CD4-positive, alpha-beta T cell treated with Interleukin-2 at 100 ng/mL for 4 hours (primary cell): ENCODE measurements around the gene PIWIL1.

Experiments used
- DNase-seq: peaks from one replicate; pipeline ENCODE4 v3.0.0-alpha.2; 2020; ENCODE audit warnings: low spot score

Gene PIWIL1

GRCh38 chr12:130337488-130338303 is at the start of gene PIWIL1:
Gene PIWIL1 (plus strand): TSS chr12:130337887. CDS start chr12:130342592, 4,705 bp downstream.
- no peak for DNase-seq

DNA sequence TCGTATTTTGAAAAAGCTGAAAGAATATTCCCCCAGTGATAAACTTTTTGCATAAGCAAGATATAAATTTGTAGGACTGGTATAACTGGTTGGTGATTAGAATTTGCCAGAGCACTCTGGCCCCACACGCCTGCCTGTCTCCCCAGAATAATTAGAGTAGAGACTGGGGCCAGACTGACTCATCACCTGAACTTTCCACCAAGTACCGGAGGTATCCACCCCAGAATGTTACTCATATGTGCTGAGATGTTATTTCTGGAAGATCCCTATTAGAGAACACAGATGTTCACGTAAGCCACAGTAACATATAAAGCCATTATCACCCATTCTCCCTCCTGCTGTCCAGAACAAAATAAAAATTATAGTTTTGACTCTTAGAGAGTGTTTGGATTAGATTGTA is 49.5 kb upstream of the PIWIL1 start:
- DNase-seq: no peak

DNA sequence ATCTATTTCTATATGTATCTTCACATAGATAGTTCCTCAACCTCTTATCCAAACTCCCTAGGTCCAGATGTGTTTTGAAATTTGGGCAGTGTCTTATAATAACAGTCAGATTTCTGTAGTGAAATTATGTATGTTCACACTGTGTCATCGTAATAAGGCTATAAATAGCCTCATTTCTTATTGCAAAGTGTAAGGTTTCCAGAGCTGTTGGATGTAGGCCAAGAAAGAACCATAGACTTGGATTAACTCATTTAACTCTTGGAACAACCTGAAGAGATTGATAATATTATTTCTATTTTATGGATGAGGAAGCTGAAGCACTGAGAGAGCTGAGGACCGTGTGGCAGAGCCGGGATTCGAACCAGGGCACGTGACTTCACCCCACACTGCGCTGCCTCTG is 49.0 kb upstream of the PIWIL1 start:
- no peak for DNase-seq

- DNase-seq: no peak
Observed at GRCh38 chr12:130290114-130290513, 47.6 kb upstream of the PIWIL1 start.

- no peak for DNase-seq
Observed at GRCh38 chr12:130298322-130299021, 39.2 kb upstream of the PIWIL1 start.

- no peak for DNase-seq
Observed at GRCh38 chr12:130299574-130299973, 38.1 kb upstream of the PIWIL1 start.

- no peak for DNase-seq
Observed at GRCh38 chr12:130300090-130300489, 37.6 kb upstream of the PIWIL1 start.

DNA sequence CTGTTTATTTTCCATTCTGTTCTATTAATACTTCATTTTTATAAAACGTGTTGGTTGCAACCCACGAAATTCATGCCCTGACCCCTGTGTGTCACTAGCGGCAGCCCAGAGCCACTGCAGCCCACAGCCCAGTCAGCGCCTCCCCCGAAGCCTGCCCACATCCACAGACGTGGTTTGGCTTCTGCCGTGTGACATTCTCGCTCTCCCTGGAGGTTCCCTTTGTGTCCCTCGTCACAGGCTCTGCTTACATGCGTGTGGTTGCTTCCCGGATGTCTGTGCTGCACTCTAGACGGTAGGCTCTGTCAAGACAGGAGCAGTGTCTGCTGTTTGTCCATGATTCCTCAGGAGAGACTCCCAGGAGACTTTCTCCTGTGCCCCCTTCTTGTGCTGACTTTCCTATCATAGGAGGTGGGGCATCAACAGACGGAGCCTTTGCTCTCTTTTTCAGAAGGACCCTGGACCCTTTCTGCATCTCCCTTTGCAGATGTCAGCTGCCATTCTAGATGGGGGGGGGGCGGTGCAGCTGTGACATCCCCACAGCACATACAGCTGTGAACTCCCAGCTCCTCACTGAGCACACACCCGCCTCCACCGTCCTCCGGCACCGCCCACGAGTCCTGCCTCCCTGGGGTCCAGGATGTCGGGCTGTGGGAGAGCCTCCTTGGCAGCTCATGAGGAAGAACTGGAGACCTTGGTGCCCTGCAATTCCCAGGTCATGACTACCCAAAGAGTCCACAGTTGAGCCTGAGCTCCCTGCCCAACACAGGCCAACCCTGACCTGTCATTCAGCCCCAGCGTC is 36.8 kb upstream of the PIWIL1 start:
- DNase-seq: no peak

DNA sequence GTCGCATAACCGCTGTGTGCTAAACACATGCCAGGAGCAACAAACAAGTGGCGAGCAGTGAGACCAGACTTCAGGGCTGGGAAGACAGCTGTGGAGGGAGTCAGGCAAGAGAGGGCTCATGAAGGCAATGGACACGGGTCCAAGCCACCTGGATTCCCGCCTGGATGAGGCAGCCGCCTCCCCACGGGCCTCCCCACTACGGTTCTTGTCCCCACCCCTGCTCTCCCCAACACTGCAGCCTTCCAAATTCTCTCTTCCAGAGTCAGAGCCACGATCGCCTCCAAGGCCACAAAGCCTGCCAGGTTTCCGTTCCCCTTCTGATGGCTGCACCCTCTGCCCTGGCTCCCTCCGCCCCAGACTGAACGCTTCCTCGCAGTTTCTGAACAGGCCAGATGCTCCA is 36.1 kb upstream of the PIWIL1 start:
- DNase-seq: no peak

DNA sequence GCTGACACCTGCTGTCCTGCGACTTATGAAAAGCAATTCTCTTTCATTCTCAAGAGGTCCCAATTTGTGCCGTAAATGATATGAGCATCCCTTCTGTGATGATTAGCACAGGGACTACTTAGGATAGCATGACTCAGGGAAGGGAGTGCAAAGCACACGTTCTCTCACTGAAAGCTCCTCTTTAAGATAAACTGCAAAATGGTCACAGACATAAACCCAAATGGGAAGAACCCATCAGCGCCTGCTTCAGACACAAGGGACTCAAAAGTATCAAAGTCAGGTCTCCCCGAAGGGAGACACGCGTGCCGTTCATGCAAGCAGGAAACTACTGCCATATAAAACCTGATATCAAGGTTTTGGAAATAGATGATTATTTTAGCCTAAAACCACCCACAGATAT is 33.9 kb upstream of the PIWIL1 start:
- no peak for DNase-seq

- DNase-seq: no peak
Observed at GRCh38 chr12:130307859-130308258, 29.8 kb upstream of the PIWIL1 start.

DNA sequence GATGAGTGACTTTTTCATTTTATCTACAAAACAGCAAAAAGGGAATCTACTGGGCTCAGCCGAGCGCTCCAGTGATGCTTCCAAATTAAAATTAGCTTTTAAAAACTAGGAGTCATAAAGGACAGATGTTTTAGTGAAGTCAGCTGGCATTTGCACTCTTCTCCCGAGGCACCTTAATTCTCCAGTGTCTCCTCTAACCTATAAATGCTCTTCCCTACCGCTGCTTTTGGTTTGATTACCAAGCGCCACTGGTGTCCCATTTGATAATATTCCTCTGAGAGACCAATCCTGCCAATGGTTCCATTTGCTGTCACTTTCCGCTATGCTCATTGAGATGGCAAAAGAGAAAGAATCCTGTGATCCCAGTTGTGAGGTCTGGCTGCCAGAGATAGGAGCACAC is 29.3 kb upstream of the PIWIL1 start:
- no peak for DNase-seq

DNA sequence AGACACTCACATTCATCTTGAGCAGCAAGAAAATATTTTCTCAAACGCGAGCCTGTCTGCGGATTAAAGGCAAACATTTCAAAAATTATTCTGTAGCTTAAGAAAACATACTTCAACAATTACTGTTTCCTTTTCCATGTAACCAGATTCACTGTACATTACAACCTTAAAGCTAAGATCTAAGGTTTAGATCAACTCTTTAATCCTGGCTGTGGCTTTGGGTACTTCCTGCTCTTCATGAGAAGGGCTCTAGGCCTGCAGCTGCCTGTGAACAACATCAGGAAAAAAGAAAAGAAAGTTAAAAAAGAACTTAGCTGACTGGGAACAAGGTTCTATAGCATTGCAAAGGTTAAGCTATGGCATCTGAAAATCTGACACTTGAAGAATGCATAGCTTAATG is 21.4 kb upstream of the PIWIL1 start:
- DNase-seq: no peak

GRCh38 chr12:130320536-130320935 is 17.2 kb upstream of the PIWIL1 start:
- DNase-seq: no peak

GRCh38 chr12:130322263-130322662 is 15.4 kb upstream of the PIWIL1 start:
- DNase-seq: no peak

GRCh38 chr12:130330685-130331084 is 7.0 kb upstream of the PIWIL1 start:
- no peak for DNase-seq

DNA sequence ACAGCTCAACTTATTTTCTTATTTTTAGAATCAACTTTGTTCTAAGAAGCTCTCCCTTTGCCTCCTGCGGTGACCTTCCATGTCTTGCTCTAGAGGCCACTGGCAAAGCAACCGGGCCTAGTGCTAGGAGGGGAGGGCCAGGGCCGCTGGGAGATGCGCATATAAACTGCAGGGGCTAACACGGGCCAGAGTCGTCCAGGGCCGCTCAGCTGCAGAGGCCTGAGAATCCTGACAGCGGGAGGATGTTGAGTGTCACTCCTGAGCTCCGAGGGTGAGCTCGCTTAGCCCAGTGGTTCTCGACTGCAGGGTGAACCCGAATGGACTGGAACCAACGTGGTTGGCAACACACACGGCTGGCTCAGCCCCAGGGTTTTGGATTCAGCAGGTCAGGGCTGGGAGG is 6.5 kb upstream of the PIWIL1 start:
- no peak for DNase-seq

DNA sequence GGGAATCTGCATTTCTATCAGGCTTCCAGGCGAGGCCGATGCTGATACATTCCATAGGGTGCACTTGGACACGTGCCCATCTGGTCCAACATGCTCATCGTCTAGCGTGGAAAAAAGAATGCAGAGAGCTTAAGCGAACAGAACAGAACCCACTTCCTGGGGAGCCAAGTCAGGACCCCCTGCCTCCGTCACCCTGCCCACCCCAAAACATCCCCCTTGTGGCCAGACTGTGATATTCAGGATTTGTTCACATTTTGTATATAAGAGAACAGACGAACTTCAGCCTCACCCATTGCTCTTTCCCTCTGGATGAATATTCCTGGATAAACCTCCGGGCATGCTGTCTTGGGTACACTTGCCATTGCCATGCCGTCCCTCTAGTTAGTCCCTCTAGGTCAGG is 4.3 kb upstream of the PIWIL1 start:
- no peak for DNase-seq

DNA sequence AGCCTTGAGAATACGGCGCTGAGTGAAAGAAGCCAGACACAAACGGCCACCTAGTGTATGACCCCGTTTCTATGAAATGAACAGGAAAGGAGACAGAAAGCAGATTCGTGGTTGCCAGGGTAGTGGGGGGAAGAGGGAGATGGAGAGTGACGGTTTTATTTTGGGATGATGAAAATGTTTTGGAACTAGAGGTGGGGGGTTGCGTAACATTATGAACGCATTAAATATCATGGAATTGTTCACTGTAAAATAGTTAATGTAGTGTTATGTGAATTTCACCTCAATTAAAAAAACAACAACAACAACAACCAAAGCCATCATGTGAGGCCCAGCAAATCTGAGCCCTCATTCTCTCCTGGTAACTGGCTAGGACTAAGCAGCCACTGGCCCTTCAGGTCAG is 3.3 kb upstream of the PIWIL1 start:
- no peak for DNase-seq

GRCh38 chr12:130334937-130335336 is 2.8 kb upstream of the PIWIL1 start:
- DNase-seq: no peak

DNA sequence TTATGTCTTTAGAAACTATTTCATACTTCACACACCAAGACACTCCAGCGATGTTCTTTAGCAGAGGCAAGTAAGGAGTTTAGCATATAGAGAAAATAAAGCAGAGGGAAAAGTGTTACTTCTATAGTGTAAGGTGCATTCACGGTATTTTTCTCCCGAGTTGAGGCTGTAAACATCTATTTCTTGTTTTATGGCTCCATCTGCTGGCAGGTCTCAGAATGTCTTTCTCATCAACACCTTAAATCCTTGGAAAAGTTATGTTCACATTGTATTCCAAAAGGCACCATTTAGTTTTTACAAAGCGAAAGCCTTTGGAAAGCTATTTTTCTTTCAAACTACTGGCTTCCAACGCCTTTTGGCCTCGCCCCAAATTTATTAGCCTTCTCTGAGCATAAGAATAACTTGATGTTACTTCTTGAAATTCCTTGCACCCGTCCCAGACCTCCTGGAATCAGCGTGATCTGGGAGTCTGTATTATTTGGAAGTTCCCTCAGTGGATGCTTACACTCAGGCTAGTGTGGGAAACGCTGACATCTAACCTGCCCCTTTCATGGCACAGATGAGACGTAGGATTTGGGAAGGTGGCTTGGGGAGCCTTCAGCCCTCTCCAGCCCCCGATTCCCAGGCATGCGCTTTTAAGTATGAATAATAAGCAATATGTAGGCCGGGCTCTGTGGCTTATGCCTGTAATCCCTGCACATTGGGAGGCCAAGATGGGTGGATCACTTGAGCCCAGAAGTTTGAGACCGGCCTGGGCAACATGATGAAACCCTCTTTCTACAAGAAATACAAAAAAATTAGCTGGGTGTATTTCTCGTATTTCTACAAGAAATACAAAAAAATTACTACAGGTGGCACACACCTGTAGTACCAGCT is 1.9 kb upstream of the PIWIL1 start:
- DNase-seq: peak; percentile 12
